GM12891 (cell line): ENCODE data around the gene LCE1C.

ENCODE experiments used
- DNase-seq: peaks from one replicate; pipeline ENCODE4 v3.0.0; 2011; ENCODE audit warnings: low spot score; ENCODE audit not compliant: insufficient read length
- FAIRE-seq: peaks from 2 replicates; lab custom pipeline; 2011; peaks lifted over from hg19 to GRCh38; lab: Jason Lieb, UNC
- PAX5 ChIP-seq: IDR thresholded peaks from 2 replicates; pipeline ENCODE4 v1.6.1; 2011; ENCODE audit warnings: low read length, moderate library complexity, mild to moderate bottlenecking; ENCODE audit not compliant: insufficient read depth, severe bottlenecking
- POLR2A ChIP-seq: IDR thresholded peaks from 2 replicates; pipeline ENCODE4 v1.6.1; 2011; ENCODE audit warnings: low read depth, low read length, control low read depth
- POLR2AphosphoS5 ChIP-seq: IDR thresholded peaks from 2 replicates; pipeline ENCODE4 v1.6.1; 2011; ENCODE audit warnings: low read depth, low read length, control low read depth
- POU2F2 ChIP-seq: IDR thresholded peaks from 2 replicates; pipeline ENCODE4 v1.6.1; 2011; ENCODE audit warnings: low read depth, mild to moderate bottlenecking, control low read depth, low read length, moderate library complexity
- SPI1 ChIP-seq: IDR thresholded peaks from 2 replicates; pipeline ENCODE4 v1.6.1; 2011; ENCODE audit warnings: low read depth, low read length, control low read depth
- TAF1 ChIP-seq: IDR thresholded peaks from 2 replicates; pipeline ENCODE4 v1.6.1; 2011; ENCODE audit warnings: low read depth, low read length, control low read depth

LCE1C gene

GRCh38 chr1:152801333-152801732, 5.1 kb downstream of the LCE1C start:
- TF ChIP-seq POLR2A (no peak), TAF1 (no peak), POU2F2 (no peak), SPI1 (no peak), POLR2AphosphoS5 (no peak), PAX5 (no peak)
- no peak for DNase-seq
- FAIRE-seq = no peak

GRCh38 chr1:152796421-152796820, 10.0 kb downstream of the LCE1C start, which contains the start of gene LCE1D:
Gene LCE1D (plus strand): TSS chr1:152796721. CDS start chr1:152797795, 1,074 bp downstream.
- FAIRE-seq (no peak), DNase-seq (no peak)
- no peak for TF ChIP-seq PAX5
- no peak for TF ChIP-seq TAF1
- no peak for TF ChIP-seq POLR2AphosphoS5
- no peak for TF ChIP-seq POU2F2
- no peak for TF ChIP-seq SPI1
- TF ChIP-seq POLR2A = no peak

GRCh38 chr1:152795686-152796085, 10.8 kb downstream of the LCE1C start:
- TF ChIP-seq PAX5 (no peak), SPI1 (no peak), POLR2A (no peak), POU2F2 (no peak), TAF1 (no peak), POLR2AphosphoS5 (no peak)
- DNase-seq (no peak), FAIRE-seq (no peak)

GRCh38 chr1:152786077-152786476, 20.4 kb downstream of the LCE1C start, which contains the start of gene LCE1E:
Gene LCE1E (plus strand): TSS chr1:152786257. CDS start chr1:152787300, 1,043 bp downstream.
- FAIRE-seq (no peak), DNase-seq (no peak)

GRCh38 chr1:152783095-152783494, 23.4 kb downstream of the LCE1C start:
- no peak for TF ChIP-seq TAF1
- no peak for TF ChIP-seq POLR2A
- TF ChIP-seq SPI1 = no peak
- TF ChIP-seq POLR2AphosphoS5 = no peak
- no peak for TF ChIP-seq POU2F2
- no peak for TF ChIP-seq PAX5
- no peak for DNase-seq
- FAIRE-seq = no peak

More at GRCh38 chr1:152786077-152786476, 20.4 kb downstream of the LCE1C start, which contains the start of gene LCE1E:
- TF ChIP-seq POLR2AphosphoS5 (no peak), POLR2A (no peak), TAF1 (no peak), PAX5 (no peak), SPI1 (no peak), POU2F2 (no peak)

GRCh38 chr1:152777510-152778137, 28.8 kb downstream of the LCE1C start:
- DNase-seq (no peak), FAIRE-seq (no peak)
- TF ChIP-seq SPI1 (no peak), POLR2AphosphoS5 (no peak)

- FAIRE-seq (no peak), DNase-seq (no peak)
- no peak for TF ChIP-seq POU2F2
- no peak for TF ChIP-seq POLR2A
- TF ChIP-seq POLR2AphosphoS5 = no peak
- TF ChIP-seq SPI1 = no peak
- TF ChIP-seq PAX5 = no peak
- no peak for TF ChIP-seq TAF1
These were observed 30.1 kb downstream of the LCE1C start for GRCh38 chr1:152776361-152776760.

GRCh38 chr1:152774875-152775274, 31.6 kb downstream of the LCE1C start, which contains the start of gene LCE1F:
Gene LCE1F (plus strand): TSS chr1:152775140. CDS start chr1:152776372, 1,232 bp downstream.
- no peak for FAIRE-seq
- no peak for DNase-seq
- TF ChIP-seq POLR2A = no peak
- TF ChIP-seq TAF1 = no peak
- no peak for TF ChIP-seq POU2F2
- no peak for TF ChIP-seq PAX5
- no peak for TF ChIP-seq POLR2AphosphoS5
- no peak for TF ChIP-seq SPI1

GRCh38 chr1:152770411-152770810, 36.0 kb downstream of the LCE1C start:
- DNase-seq (no peak), FAIRE-seq (no peak)
- TF ChIP-seq PAX5 (no peak), POU2F2 (no peak), POLR2A (no peak), TAF1 (no peak), POLR2AphosphoS5 (no peak), SPI1 (no peak)

- FAIRE-seq = no peak
- DNase-seq = no peak
- TF ChIP-seq POLR2AphosphoS5 (no peak), POU2F2 (no peak), PAX5 (no peak), TAF1 (no peak), POLR2A (no peak), SPI1 (no peak)
These were observed 37.5 kb downstream of the LCE1C start for GRCh38 chr1:152768847-152769533.
